Panc1 (cell line): ENCODE results near the gene INPP5E.

Source experiments
- CTCF ChIP-seq: fragments of 450-650 bp; IDR thresholded peaks from 2 replicates; pipeline ENCODE4 v1.5.1; 2017; ENCODE audit warnings: mild to moderate bottlenecking
- POLR2AphosphoS5 ChIP-seq: IDR thresholded peaks from 2 replicates; pipeline ENCODE4 v1.6.1; 2012; ENCODE audit warnings: mild to moderate bottlenecking, low read depth, low read length, moderate library complexity
- REST ChIP-seq, 2 experiments: IDR thresholded peaks; 2 replicates each; pipeline ENCODE4 v1.6.1; 2011 to 2012; ENCODE audit warnings: low read depth in 2 of 2, control low read depth in 1 of 2, low read length in 1 of 2, mild to moderate bottlenecking in 1 of 2, moderate library complexity in 1 of 2; ENCODE audit not compliant: insufficient read depth in 1 of 2
- SIN3A ChIP-seq: IDR thresholded peaks from 2 replicates; pipeline ENCODE4 v1.6.1; 2012; ENCODE audit warnings: low read depth, mild to moderate bottlenecking, low read length, moderate library complexity, borderline replicate concordance; ENCODE audit not compliant: insufficient read depth
- TCF7L2 ChIP-seq: IDR thresholded peaks from 2 replicates; pipeline ENCODE4 v1.6.1; 2011; ENCODE audit warnings: mild to moderate bottlenecking, low read depth, low read length, inconsistent platforms

DNA sequence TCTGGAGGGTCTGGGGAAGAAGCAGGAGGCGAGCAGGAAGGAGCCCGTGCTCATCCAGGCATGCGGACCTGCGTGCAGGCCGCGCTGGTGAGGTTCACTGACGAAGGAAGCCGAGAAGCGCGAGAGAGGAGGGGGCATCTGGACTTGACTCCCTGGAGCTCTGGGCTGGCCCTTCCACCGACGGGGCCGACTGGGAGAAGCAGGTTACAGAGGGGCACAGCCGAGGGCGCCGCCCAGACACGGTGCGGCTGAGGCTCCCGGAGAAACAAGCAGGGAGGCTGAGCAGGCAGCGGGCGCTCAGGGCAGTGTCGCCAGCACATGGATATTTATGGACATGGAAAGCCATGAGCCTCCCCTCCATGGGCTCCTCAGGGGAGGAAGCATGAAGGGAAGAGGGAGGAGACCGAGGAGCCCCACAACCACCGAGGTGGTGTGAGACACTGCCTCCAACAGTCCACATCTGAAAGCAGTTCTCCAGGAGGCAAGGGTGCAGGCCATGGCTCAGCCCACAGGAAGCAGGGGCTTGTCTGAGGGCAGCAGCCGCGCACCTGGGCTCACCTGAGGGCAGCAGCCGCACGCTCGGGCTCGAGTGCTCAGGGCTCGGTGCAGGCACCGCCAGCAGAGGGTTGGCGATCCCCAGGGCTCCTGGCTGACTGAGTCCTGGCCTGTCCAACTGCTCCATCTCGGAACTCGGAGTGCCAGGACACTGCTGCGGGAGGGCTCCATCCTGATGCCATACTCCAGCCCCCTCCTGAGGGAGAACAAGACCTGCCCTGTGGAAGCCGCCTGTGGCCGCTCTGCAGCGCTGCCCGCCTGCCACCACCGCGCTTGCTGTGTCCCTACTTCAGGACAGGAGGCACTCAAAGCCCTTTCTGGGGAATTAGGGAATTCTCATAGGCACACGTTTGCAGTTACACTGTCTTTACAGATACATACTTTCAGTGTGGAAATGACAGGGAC, 15.7 kb upstream of the INPP5E start:
- TF ChIP-seq POLR2AphosphoS5 (no peak), CTCF (no peak), REST (IDR thresholded peaks at IDR 0.05; ENCODE audit: insufficient read depth in 1 of 2, low read depth in 2 of 2, low read length in 1 of 2) (no peak), SIN3A (no peak), TCF7L2 (no peak)
